GM18951 (cell line): ENCODE results near the gene OTOP3.

Experiments
- POLR2A ChIP-seq: IDR thresholded peaks from 4 replicates; pipeline ENCODE4 v1.6.1; 2011; ENCODE audit warnings: mild to moderate bottlenecking; ENCODE audit not compliant: insufficient read length, insufficient read depth; ENCODE audit errors: extremely low read depth
- in situ Hi-C: fragments of 300-500 bp; cut with MboI; formaldehyde crosslinking; loops from one replicate; pipeline ENCODE4 v1.12.0; 2022; ENCODE audit warnings: low sequenced_read_pairs, mixed read lengths, inconsistent platforms; ENCODE audit not compliant: unreplicated experiment

The OTOP3 gene

GRCh38 chr17:74921026-74921681 lies 14.5 kb upstream of the OTOP3 start:
- TF ChIP-seq POLR2A: no peak
- in situ Hi-C loops: no loop called here

GRCh38 chr17:74921769-74922168 lies 13.9 kb upstream of the OTOP3 start:
- in situ Hi-C loops: no loop called here
- no peak for TF ChIP-seq POLR2A

- in situ Hi-C loops: no loop called here
These were observed 13.5 kb upstream of the OTOP3 start for GRCh38 chr17:74922172-74922571.

GRCh38 chr17:74922694-74923537 lies 12.8 kb upstream of the OTOP3 start, which contains the start of gene USH1G:
Gene USH1G, minus strand, starts transcription at chr17:74923255. Its CDS starts 182 bp downstream, at chr17:74923073.
- in situ Hi-C loops: no loop called here
- no peak for TF ChIP-seq POLR2A

More at GRCh38 chr17:74922172-74922571, 13.5 kb upstream of the OTOP3 start:
- TF ChIP-seq POLR2A: no peak

GRCh38 chr17:74923538-74924249 lies 12.0 kb upstream of the OTOP3 start:
- TF ChIP-seq POLR2A: no peak
- in situ Hi-C loops: no loop called here

GRCh38 chr17:74924250-74924948 lies 11.3 kb upstream of the OTOP3 start, which contains the start of gene OTOP2:
Gene OTOP2, plus strand, starts transcription at chr17:74924273. Its CDS starts 360 bp downstream, at chr17:74924633.
- no peak for TF ChIP-seq POLR2A
- in situ Hi-C loops: no loop called here

- in situ Hi-C loops: no loop called here
- no peak for TF ChIP-seq POLR2A
These were observed 10.5 kb upstream of the OTOP3 start for GRCh38 chr17:74925242-74925641.

GRCh38 chr17:74928786-74929185 lies 6.9 kb upstream of the OTOP3 start:
- TF ChIP-seq POLR2A: no peak
- in situ Hi-C loops: no loop called here

GRCh38 chr17:74930535-74931036 lies 5.1 kb upstream of the OTOP3 start:
- in situ Hi-C loops: no loop called here
- no peak for TF ChIP-seq POLR2A

- no peak for TF ChIP-seq POLR2A
These were observed 650 bp upstream of the OTOP3 start for GRCh38 chr17:74935048-74935447.

GRCh38 chr17:74936470-74936799 lies 737 bp downstream of the OTOP3 start:
- no peak for TF ChIP-seq POLR2A
- in situ Hi-C loops: no loop called here

More at GRCh38 chr17:74935048-74935447, 650 bp upstream of the OTOP3 start:
- in situ Hi-C loops: no loop called here
